ENCODE data around the gene CAPZA1. TPM values are rescaled to one million over a fixed set of nuclear protein-coding genes. Genes with fewer than 3 reads are reported as not detected.
A peak's percentile ranks its signal among the peaks of the same experiment; 100 is the strongest.

Gene CAPZA1
- total RNA-seq, 4 donors from 2014 or later, result 27.1 to 58.1 (median 35.2) TPM

GRCh38 chr1:112625696-112626095 is 6.1 kb downstream of the CAPZA1 start:
- no peaks in the 10 kb centered on the region for H3K9me3 ChIP-seq
- TF ChIP-seq CTCF (IDR thresholded peaks at IDR 0.05 in 4 of 5, conservative IDR thresholded peaks at IDR 0.05 in 1 of 5) (no peak), POLR2A (IDR thresholded peaks at IDR 0.05) (no peak)
- no peaks in the 10 kb centered on the region for H3K36me3 ChIP-seq
- in situ Hi-C loops (cut with MboI; ENCODE audit: low sequenced_read_pairs in 4 of 4), result loop anchor here in 2 of 4 donors (10.0 kb wide), 1 partner anchor 79 kb away; the partner anchor contains the start of gene RHOC (in 2 of the 2)
- intact Hi-C loops (cut with DNase I; ENCODE audit: low total_unique reads), result loop anchor here (5.0 kb wide), 1 partner anchor 47 kb away; the partner anchor contains the start of gene MOV10
- ATAC-seq (no peak), DNase-seq (no peak)
- H3K4me3 ChIP-seq, result no peak overlapping the region
- no peaks in the 10 kb centered on the region for H3K27me3 ChIP-seq
- H3K4me1 ChIP-seq, result peaks cover 41 to 47% of the 10 kb centered on the region in 2 donors
- H3K27ac ChIP-seq, result peak overlapping the region in 3 of 4 donors; percentile 3 to 97 (median 43)

GRCh38 chr1:112626193-112626592 is 6.6 kb downstream of the CAPZA1 start:
- intact Hi-C loops (cut with DNase I; ENCODE audit: low total_unique reads), result loop anchor here (5.0 kb wide), 1 partner anchor 46 kb away; the partner anchor contains the start of gene MOV10
- Histone ChIP-seq H3K4me1 (peaks cover 41 to 47% of the 10 kb centered on the region in 2 donors), H3K27me3 (no peaks in the 10 kb centered on the region)

GRCh38 chr1:112626887-112627286 is 7.3 kb downstream of the CAPZA1 start:
- TF ChIP-seq POLR2A (IDR thresholded peaks at IDR 0.05) (no peak), CTCF (IDR thresholded peaks at IDR 0.05 in 4 of 5, conservative IDR thresholded peaks at IDR 0.05 in 1 of 5) (no peak)
- ATAC-seq (no peak), DNase-seq (no peak)
- peaks cover 37 to 44% of the 10 kb centered on the region in 2 donors for H3K4me1 ChIP-seq
- no peak overlapping the region for H3K4me3 ChIP-seq
- H3K27me3 ChIP-seq, result no peaks in the 10 kb centered on the region
- peak overlapping the region; percentile 65 to 97 (median 74) for H3K27ac ChIP-seq
- intact Hi-C loops (cut with DNase I; ENCODE audit: low total_unique reads) (loop anchor here (5.0 kb wide), 1 partner anchor 45 kb away; the partner anchor contains the start of gene MOV10), in situ Hi-C loops (cut with MboI; ENCODE audit: low sequenced_read_pairs in 4 of 4) (loop anchor here in 2 of 4 donors (10.0 kb wide), 1 partner anchor 78 kb away; the partner anchor contains the start of gene RHOC (in 2 of the 2))
- no peaks in the 10 kb centered on the region for H3K9me3 ChIP-seq
- peaks cover 0 to 4% of the 10 kb centered on the region in 2 donors for H3K36me3 ChIP-seq

More at GRCh38 chr1:112626193-112626592, 6.6 kb downstream of the CAPZA1 start:
- Histone ChIP-seq H3K4me3 (no peak overlapping the region), H3K27ac (peak overlapping the region in 3 of 4 donors; percentile 0 to 97 (median 43)), H3K36me3 (no peaks in the 10 kb centered on the region), H3K9me3 (no peaks in the 10 kb centered on the region)
- DNase-seq (no peak), ATAC-seq (no peak)
- in situ Hi-C loops (cut with MboI; ENCODE audit: low sequenced_read_pairs in 4 of 4), result loop anchor here in 2 of 4 donors (10.0 kb wide), 1 partner anchor 79 kb away; the partner anchor contains the start of gene RHOC (in 2 of the 2)
- TF ChIP-seq POLR2A (IDR thresholded peaks at IDR 0.05), result no peak
- no peak for TF ChIP-seq CTCF (IDR thresholded peaks at IDR 0.05 in 4 of 5, conservative IDR thresholded peaks at IDR 0.05 in 1 of 5)

GRCh38 chr1:112628516-112628915 is 8.9 kb downstream of the CAPZA1 start:
- in situ Hi-C loops (cut with MboI; ENCODE audit: low sequenced_read_pairs in 4 of 4) (loop anchor here in 2 of 4 donors (10.0 kb wide), 1 partner anchor 76 kb away; the partner anchor contains the start of gene RHOC (in 2 of the 2)), intact Hi-C loops (cut with DNase I; ENCODE audit: low total_unique reads) (loop anchor here (5.0 kb wide), 1 partner anchor 44 kb away; the partner anchor contains the start of gene MOV10)
- no peaks in the 10 kb centered on the region for H3K9me3 ChIP-seq
- H3K27me3 ChIP-seq, result no peaks in the 10 kb centered on the region
- TF ChIP-seq POLR2A (IDR thresholded peaks at IDR 0.05), result no peak
- TF ChIP-seq CTCF (IDR thresholded peaks at IDR 0.05 in 4 of 5, conservative IDR thresholded peaks at IDR 0.05 in 1 of 5), result no peak
- H3K4me3 ChIP-seq, result no peak overlapping the region
- peaks cover 0 to 4% of the 10 kb centered on the region in 2 donors for H3K36me3 ChIP-seq
- peak overlapping the region; percentile 65 to 97 (median 74) for H3K27ac ChIP-seq
- peaks cover 30 to 39% of the 10 kb centered on the region in 2 donors for H3K4me1 ChIP-seq
- no peak for DNase-seq
- no peak for ATAC-seq

Measured in gastrocnemius medialis (tissue), 4 donors.